HG02970 (cell line): ENCODE results near the gene JAKMIP2.

Source experiments
- ATAC-seq: cut with Tn5 transposase; IDR thresholded peaks from one replicate; pipeline ENCODE4 v1.9.1; 2021; ENCODE audit warnings: mild to moderate bottlenecking, moderate library complexity, moderate number of reproducible peaks; ENCODE audit not compliant: unreplicated experiment, low FRiP score

The JAKMIP2 gene

DNA sequence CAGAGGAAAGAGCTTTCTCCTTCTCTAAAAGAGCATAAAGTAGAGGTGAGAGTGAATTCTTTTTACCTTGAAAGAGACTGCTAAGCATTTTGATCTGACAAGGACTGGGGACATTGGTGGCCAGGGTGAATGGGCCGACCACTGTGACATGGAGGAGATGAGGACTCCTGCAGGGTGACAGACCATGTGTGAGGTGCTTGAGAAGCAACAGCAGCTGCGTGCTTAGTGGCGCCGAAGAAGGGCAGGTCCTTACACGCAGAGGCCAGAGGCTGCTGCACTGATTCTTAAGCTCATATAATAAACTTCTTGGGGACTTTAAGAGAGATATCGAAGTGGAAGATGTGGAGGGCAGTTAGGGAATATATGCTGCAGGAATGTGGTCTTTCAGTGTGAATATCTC, 8.7 kb upstream of the JAKMIP2 start:
- no peak for ATAC-seq

DNA sequence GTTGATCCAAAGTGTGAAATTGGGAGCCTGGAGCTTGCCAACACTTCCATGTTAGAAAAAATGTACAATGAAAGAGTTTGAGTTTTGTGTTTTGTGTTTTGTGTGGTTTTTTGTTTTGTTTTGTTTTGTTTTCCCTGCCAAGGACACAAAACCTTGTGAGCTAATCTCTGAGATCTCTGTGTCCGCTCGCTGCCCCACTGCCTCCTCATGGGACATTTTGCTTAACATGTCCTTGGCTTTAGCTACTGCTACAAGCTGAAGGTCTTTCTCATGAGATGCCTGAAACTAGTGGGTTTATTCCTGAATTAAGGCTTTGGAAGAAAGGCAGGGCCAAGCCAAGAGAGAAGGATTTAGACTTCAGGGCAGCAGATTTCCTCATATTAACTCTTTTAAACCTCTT, 7.3 kb upstream of the JAKMIP2 start:
- ATAC-seq, result no peak

DNA sequence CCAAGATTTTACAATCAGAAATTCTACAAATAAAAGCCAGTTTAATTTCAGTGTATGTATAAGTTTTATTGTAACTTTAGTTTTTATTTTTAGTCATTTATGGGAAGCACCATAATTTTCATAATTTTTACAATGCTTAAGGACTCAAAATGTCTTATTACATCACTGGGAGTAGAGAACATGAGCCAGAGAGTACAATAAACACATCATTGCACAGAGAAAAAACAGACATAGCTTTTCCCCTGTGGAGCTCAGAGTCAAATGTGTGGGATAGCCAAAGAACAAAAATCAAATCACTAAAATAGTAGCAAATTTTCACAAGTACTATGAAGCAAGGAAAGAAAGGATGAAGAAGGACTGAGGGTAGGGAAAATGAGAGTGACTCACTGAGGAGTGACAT, 5.5 kb upstream of the JAKMIP2 start:
- ATAC-seq, result no peak

GRCh38 chr5:147786142-147786541, 3.6 kb upstream of the JAKMIP2 start:
- ATAC-seq, result no peak

GRCh38 chr5:147784146-147784987, 1.8 kb upstream of the JAKMIP2 start:
- ATAC-seq, result no peak

DNA sequence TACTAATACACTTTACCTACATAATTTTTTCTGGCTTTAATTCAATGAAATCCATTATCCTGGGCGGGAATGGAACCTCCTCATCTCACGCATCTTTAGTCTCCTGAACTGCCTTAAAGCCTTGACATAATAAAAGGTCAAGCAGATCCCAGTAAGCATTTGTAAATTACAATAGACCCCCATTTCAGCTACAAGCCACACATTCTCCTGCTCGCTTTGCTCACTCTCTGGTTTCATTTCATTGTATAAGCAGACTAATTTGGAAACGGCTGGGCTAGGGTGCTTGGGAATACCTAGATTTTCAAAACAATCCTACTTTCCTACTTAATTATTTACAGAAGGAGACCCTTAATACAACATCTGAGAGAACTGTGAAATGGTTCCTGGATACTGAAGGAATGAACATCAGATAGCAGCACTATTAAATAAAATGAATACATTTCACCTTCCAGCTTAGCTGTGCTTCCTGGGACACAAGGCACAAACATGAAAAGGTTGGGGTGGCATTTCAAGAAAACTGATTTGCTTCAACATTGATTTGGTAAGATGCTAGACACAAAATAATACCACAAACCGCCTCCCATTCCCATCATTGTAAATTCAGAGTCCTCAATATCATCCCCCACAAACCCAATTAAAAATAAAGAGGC, 1.5 kb downstream of the JAKMIP2 start:
- ATAC-seq, result no peak

DNA sequence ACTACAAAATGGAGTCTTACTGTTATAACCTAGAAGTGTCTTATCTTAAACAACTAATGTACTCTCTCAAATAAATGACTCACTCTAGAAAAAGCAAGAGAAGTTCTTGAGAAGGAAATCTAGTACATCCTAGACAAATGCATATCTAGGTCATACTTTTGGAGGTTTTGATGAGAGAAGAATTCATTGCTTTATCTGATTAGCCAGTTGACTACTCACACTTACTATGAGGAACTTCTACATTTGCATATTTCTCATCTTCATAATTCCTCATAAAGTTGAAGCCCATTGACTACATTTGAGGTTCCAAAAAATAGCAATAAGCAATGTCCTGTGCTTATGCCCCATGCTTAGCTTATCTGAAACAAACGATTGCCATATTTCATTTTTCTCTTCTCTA, 2.8 kb downstream of the JAKMIP2 start:
- no peak for ATAC-seq

DNA sequence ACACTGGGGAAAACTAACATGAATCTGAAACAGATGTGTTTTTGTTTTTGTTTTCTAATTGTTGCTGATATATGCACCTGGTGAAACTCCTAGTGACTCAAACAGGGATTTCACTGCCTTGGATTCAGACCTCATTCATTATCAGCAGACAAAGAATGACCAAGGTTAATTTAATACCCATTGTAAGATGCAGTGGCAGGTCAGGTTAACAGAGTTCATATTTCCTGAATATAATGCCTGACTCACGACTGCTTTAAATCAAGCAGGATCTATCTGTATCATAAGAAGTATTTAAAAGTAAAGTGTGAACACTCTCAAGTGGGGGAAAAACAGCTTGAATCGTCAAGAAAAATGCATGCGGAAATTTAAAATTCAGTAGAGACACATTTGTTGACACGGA, 5.5 kb downstream of the JAKMIP2 start:
- no peak for ATAC-seq

GRCh38 chr5:147773587-147773986, 8.9 kb downstream of the JAKMIP2 start:
- ATAC-seq, result no peak

DNA sequence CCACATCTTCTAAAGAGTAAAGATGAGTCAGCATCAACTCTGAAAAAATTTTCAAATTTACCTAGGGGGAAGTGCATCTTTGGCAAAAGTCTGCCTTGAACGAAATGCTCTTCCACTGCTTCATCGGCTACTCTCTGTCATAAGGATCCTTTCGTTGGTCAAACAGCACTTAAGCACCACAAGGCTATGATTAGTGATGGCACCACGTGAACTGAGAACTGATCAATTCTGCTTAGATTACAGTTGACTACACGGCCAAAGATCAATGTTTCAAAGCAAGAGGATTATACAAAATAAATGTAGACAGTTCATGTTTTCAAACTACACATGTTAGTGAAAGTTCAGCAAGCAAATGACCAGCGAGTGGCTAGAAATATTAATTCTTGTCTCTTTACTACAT, 9.4 kb downstream of the JAKMIP2 start:
- ATAC-seq, result no peak

- ATAC-seq, result no peak
Measured at GRCh38 chr5:147767048-147767447, 15.5 kb downstream of the JAKMIP2 start.

DNA sequence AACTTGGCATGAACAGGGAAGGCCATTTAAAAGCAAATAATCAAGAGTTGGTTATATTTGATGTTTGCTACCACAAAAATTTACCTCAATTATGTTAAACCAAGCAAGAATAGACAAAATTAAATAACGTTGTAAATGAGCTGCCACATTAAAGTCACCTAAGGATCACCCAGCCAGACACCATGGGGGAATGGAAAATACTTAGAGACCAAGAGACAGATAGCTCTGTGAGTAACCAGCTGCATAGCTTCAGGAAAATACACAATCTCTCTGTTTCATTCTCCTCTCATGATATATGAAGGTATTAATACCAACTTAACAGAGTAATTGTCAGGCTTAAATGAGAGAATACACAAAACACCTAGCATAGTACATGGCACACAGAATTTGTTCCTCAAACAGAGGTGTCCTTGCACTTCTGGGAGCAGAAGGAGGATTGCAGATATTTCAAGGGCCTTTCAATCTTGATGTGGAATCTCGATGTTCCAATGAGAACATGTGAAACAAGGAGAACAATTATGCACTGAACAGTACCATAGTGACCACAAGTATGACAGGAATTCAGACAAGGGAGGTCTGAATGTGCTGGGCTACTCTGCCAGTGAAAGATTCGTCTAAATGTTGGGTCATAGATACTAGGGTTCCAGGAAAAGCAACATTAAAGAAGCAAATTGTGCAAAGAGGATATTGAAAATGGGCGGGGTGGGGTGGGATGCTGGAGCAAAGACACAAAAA, 18.6 kb downstream of the JAKMIP2 start:
- no peak for ATAC-seq

- no peak for ATAC-seq
Measured at GRCh38 chr5:147760086-147760875, 22.2 kb downstream of the JAKMIP2 start.

DNA sequence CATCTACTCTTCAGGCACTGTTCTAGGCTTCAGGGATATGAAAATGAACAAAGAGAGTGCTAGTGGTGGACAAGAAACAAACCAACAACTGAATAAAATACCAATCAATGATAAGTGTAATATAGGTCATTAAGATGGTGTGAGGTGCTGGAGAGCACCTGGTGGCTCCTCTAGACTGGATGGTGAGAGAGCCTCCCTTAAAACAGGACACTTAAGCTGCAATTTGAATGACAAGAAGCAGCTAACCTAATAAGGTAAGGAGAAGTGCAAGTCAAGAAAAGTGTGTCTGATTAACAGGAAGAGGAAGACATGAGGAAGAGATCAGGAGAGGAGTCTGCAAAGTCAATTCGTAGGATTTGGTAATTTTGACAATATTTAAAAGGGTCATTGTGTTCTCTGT, 23.1 kb downstream of the JAKMIP2 start:
- no peak for ATAC-seq

- no peak for ATAC-seq
Measured at GRCh38 chr5:147756566-147756965, 26.0 kb downstream of the JAKMIP2 start.

DNA sequence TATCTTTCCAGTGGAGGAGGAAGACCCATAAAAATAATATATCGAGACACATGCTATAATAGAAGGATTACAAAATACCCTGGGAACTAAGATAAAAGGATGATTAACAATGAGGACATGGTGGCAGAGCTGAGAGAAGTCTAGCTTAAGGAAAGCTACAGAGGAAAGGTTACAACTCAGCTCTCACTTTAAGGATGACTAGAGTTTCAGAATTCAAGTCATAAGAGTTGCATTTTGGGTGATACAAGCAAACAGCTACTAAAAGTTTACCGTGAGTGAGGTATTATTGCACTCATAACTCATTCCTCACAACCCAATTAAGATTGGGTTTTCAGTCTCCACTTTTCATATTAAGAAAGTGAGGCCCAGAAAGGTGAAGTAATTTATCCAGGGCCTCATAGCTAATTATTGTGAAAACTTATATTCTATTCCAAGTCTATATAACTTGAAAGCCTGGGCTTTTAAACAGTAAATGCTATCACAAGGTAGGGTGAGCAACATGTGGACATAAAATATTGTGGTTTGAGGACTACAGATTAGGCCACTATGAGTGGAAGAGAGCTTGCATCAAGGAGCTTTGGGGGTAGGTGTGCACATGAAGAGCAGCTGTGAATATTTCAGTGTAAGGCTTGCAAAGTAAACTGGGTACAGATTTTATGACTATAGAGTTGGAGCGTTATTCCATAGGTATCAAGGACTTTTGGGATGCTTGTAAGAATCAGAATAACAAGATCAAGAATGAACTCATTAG, 28.0 kb downstream of the JAKMIP2 start:
- no peak for ATAC-seq

DNA sequence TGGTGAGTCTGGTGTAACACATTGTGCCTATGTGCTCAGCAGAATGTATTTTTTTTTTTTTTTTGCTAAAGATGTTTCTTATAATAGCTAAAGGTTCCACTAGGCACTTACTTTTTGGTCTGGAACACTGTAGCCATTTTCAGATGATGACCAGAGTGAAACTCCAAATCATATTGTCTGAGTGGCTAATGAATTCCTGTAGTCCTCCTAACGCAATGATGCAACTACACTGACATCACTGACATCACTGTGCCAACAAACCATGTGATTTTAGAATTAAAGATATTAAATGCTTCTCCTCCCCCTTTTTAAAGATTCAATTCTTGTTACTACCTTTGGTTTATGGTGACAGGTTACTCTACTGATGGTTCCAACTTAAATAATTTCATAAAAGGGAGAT, 28.8 kb downstream of the JAKMIP2 start:
- ATAC-seq, result no peak

- no peak for ATAC-seq
Measured at GRCh38 chr5:147752666-147753290, 29.8 kb downstream of the JAKMIP2 start.

- no peak for ATAC-seq
Measured at GRCh38 chr5:147752033-147752432, 30.5 kb downstream of the JAKMIP2 start.
